ENCODE results near the gene LUZP1.

DNA sequence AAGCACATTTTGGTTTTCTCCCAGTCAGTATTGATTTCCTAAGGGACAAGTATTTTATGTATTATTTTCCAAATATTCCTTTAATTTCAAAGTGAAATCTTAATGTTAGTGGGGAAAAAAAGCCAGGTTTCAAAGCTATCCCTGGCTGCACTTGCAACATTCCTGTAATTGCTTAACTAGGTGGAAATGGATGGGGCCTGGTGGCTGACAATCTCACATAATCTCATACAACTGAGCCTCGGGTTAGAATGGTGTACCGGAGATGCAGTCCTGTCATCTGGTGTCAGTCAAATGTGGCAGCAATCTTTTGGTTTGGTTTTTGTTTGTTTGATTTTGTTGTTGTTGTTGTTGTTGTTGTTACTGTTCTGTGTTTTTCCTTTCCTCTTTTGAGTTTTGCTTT is 103.3 kb downstream of the LUZP1 start:
- TF ChIP-seq ZNF624 (tag by site-specific recombination; IDR thresholded peaks at IDR 0.05) (no peak), SETDB1 (IDR thresholded peaks at IDR 0.05; ENCODE audit: insufficient read length, low read length) (no peak), YY1 (tag by site-specific recombination; IDR thresholded peaks at IDR 0.05) (no peak), GLI4 (tag by site-specific recombination; IDR thresholded peaks at IDR 0.05) (no peak), ZNF701 (tag by site-specific recombination; IDR thresholded peaks at IDR 0.05) (no peak), ZFP3 (tag by site-specific recombination; IDR thresholded peaks at IDR 0.05; ENCODE audit: low read depth) (no peak), ELK4 (IDR thresholded peaks at IDR 0.05; ENCODE audit: borderline replicate concordance, low read depth, low read length) (no peak)
- TF ChIP-seq, protein P1, sequence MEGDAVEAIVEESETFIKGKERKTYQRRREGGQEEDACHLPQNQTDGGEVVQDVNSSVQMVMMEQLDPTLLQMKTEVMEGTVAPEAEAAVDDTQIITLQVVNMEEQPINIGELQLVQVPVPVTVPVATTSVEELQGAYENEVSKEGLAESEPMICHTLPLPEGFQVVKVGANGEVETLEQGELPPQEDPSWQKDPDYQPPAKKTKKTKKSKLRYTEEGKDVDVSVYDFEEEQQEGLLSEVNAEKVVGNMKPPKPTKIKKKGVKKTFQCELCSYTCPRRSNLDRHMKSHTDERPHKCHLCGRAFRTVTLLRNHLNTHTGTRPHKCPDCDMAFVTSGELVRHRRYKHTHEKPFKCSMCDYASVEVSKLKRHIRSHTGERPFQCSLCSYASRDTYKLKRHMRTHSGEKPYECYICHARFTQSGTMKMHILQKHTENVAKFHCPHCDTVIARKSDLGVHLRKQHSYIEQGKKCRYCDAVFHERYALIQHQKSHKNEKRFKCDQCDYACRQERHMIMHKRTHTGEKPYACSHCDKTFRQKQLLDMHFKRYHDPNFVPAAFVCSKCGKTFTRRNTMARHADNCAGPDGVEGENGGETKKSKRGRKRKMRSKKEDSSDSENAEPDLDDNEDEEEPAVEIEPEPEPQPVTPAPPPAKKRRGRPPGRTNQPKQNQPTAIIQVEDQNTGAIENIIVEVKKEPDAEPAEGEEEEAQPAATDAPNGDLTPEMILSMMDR (tag by site-specific recombination; IDR thresholded peaks at IDR 0.05) = no peak
- TF ChIP-seq, protein P2, sequence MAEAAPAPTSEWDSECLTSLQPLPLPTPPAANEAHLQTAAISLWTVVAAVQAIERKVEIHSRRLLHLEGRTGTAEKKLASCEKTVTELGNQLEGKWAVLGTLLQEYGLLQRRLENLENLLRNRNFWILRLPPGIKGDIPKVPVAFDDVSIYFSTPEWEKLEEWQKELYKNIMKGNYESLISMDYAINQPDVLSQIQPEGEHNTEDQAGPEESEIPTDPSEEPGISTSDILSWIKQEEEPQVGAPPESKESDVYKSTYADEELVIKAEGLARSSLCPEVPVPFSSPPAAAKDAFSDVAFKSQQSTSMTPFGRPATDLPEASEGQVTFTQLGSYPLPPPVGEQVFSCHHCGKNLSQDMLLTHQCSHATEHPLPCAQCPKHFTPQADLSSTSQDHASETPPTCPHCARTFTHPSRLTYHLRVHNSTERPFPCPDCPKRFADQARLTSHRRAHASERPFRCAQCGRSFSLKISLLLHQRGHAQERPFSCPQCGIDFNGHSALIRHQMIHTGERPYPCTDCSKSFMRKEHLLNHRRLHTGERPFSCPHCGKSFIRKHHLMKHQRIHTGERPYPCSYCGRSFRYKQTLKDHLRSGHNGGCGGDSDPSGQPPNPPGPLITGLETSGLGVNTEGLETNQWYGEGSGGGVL (tag by site-specific recombination; IDR thresholded peaks at IDR 0.05) = no peak
- TF ChIP-seq, protein P3, sequence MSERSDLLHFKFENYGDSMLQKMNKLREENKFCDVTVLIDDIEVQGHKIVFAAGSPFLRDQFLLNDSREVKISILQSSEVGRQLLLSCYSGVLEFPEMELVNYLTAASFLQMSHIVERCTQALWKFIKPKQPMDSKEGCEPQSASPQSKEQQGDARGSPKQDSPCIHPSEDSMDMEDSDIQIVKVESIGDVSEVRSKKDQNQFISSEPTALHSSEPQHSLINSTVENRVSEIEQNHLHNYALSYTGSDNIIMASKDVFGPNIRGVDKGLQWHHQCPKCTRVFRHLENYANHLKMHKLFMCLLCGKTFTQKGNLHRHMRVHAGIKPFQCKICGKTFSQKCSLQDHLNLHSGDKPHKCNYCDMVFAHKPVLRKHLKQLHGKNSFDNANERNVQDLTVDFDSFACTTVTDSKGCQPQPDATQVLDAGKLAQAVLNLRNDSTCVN (tag by site-specific recombination; optimal IDR thresholded peaks at IDR 0.05) = no peak
